NCI-H69 (cell line): ENCODE data around the gene SNX10.

Experiments used
- DNase-seq: peaks from one replicate; lab custom pipeline; 2025; lab: John Stamatoyannopoulos, UW

The SNX10 gene

GRCh38 chr7:26337232-26337865 is 45.7 kb downstream of the SNX10 start:
- DNase-seq, result no peak

GRCh38 chr7:26340476-26341018 is 48.9 kb downstream of the SNX10 start:
- no peak for DNase-seq

- DNase-seq, result no peak
Observed at GRCh38 chr7:26343320-26343832, 51.7 kb downstream of the SNX10 start.

- no peak for DNase-seq
Observed at GRCh38 chr7:26343837-26344236, 52.2 kb downstream of the SNX10 start.

- peak; percentile 39 for DNase-seq
Observed at GRCh38 chr7:26345202-26345601, 53.5 kb downstream of the SNX10 start.

GRCh38 chr7:26345837-26346236 is 54.2 kb downstream of the SNX10 start:
- no peak for DNase-seq

- DNase-seq, result no peak
Observed at GRCh38 chr7:26346611-26347203, 55.0 kb downstream of the SNX10 start.

- DNase-seq, result peak; percentile 63
Observed at GRCh38 chr7:26348234-26348851, 56.7 kb downstream of the SNX10 start.

GRCh38 chr7:26349005-26349915 is 57.6 kb downstream of the SNX10 start:
- peak; percentile 99 for DNase-seq

- DNase-seq, result no peak
Observed at GRCh38 chr7:26351171-26351570, 59.5 kb downstream of the SNX10 start.

- DNase-seq, result no peak
Observed at GRCh38 chr7:26356229-26356628, 64.6 kb downstream of the SNX10 start.

GRCh38 chr7:26356929-26357798 is 65.5 kb downstream of the SNX10 start:
- no peak for DNase-seq

- no peak for DNase-seq
Observed at GRCh38 chr7:26357799-26358151, 66.1 kb downstream of the SNX10 start.

GRCh38 chr7:26360650-26361049 is 69.0 kb downstream of the SNX10 start:
- no peak for DNase-seq

GRCh38 chr7:26361637-26362036 is 70.0 kb downstream of the SNX10 start:
- DNase-seq, result peak; percentile 68

- DNase-seq, result peak; percentile 47
Observed at GRCh38 chr7:26363465-26363864, 71.8 kb downstream of the SNX10 start.

GRCh38 chr7:26365077-26365900 is 73.6 kb downstream of the SNX10 start:
- DNase-seq, result peak; percentile 86

- no peak for DNase-seq
Observed at GRCh38 chr7:26365901-26366275, 74.2 kb downstream of the SNX10 start.

GRCh38 chr7:26367219-26367711 is 75.6 kb downstream of the SNX10 start:
- DNase-seq, result no peak

GRCh38 chr7:26368542-26368941 is 76.9 kb downstream of the SNX10 start:
- peak; percentile 39 for DNase-seq
